HTR-8/SVneo (cell line): ENCODE results near the gene SYNDIG1.

Experiments used
- DNase-seq: peaks from one replicate; pipeline ENCODE4 v3.0.0; 2011; ENCODE audit warnings: low spot score, mixed read lengths; ENCODE audit not compliant: insufficient read length
- FAIRE-seq: peaks from 2 replicates; lab custom pipeline; 2011; peaks lifted over from hg19 to GRCh38; lab: Jason Lieb, UNC

SYNDIG1 gene

GRCh38 chr20:24469116-24469893 lies at the start of gene SYNDIG1:
SYNDIG1 (plus strand) TSS chr20:24469629; CDS start chr20:24543098, 73,469 bp downstream.
- DNase-seq (no peak), FAIRE-seq (no peak)

GRCh38 chr20:24419786-24420185 lies 49.6 kb upstream of the SYNDIG1 start:
- FAIRE-seq: no peak
- no peak for DNase-seq

- no peak for DNase-seq
- FAIRE-seq: no peak
Measured at GRCh38 chr20:24420567-24420966, 48.9 kb upstream of the SYNDIG1 start.

GRCh38 chr20:24421071-24421470 lies 48.4 kb upstream of the SYNDIG1 start:
- DNase-seq: no peak
- no peak for FAIRE-seq

GRCh38 chr20:24422091-24422760 lies 47.2 kb upstream of the SYNDIG1 start:
- DNase-seq (no peak), FAIRE-seq (no peak)

- DNase-seq (no peak), FAIRE-seq (no peak)
Measured at GRCh38 chr20:24423390-24424313, 45.8 kb upstream of the SYNDIG1 start.

- FAIRE-seq: no peak
- DNase-seq: no peak
Measured at GRCh38 chr20:24425523-24426135, 43.8 kb upstream of the SYNDIG1 start.

GRCh38 chr20:24431279-24432045 lies 38.0 kb upstream of the SYNDIG1 start:
- FAIRE-seq (no peak), DNase-seq (no peak)

GRCh38 chr20:24432046-24432442 lies 37.4 kb upstream of the SYNDIG1 start:
- FAIRE-seq (no peak), DNase-seq (no peak)

- FAIRE-seq (no peak), DNase-seq (no peak)
Measured at GRCh38 chr20:24436160-24436559, 33.3 kb upstream of the SYNDIG1 start.

GRCh38 chr20:24437196-24438082 lies 32.0 kb upstream of the SYNDIG1 start:
- no peak for FAIRE-seq
- DNase-seq: no peak

GRCh38 chr20:24438331-24438730 lies 31.1 kb upstream of the SYNDIG1 start:
- FAIRE-seq: no peak
- no peak for DNase-seq

GRCh38 chr20:24439737-24440387 lies 29.6 kb upstream of the SYNDIG1 start:
- no peak for DNase-seq
- no peak for FAIRE-seq

- DNase-seq (no peak), FAIRE-seq (no peak)
Measured at GRCh38 chr20:24441661-24442060, 27.8 kb upstream of the SYNDIG1 start.

- no peak for FAIRE-seq
- DNase-seq: no peak
Measured at GRCh38 chr20:24442909-24443308, 26.5 kb upstream of the SYNDIG1 start.

GRCh38 chr20:24443436-24443835 lies 26.0 kb upstream of the SYNDIG1 start:
- FAIRE-seq: no peak
- DNase-seq: no peak

GRCh38 chr20:24444526-24445190 lies 24.8 kb upstream of the SYNDIG1 start:
- FAIRE-seq: no peak

More at GRCh38 chr20:24444526-24445190, 24.8 kb upstream of the SYNDIG1 start:
- no peak for DNase-seq
